ENCODE data around the gene C6orf163. TPM values are rescaled to one million over a fixed set of nuclear protein-coding genes. Genes with fewer than 3 reads are reported as not detected.
A peak's percentile ranks its signal among the peaks of the same experiment; 100 is the strongest.

C6orf163 gene
- total and polyA plus RNA-seq, 2 of the 4 experiments (the other 2 are of a cell fraction) = 0.55 to 0.90 TPM

DNA sequence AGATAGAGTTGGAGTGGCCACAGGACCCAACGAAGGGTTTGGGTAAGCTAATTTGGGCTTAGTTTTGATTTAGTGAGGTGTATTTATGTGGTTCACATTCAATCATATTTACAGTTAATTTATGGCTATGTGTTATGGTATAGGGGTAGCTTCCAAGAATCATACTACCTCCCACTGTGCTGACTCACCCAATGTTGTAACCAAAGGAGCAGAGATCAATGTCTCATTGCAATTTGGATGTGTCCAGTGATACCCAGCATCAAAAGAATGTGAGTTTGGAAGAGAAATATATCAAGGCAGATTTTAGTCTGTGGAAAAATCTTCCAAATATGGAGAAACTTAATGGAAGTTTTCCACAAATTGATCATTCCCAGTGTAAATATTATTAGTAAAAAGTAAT lies 47.5 kb upstream of the C6orf163 start:
- intact Hi-C loops (cut with micrococcal nuclease) (no loop called here), dilution Hi-C loops (cut with HindIII; ENCODE audit: low sequenced_read_pairs, unreplicated experiment) (no loop called here), in situ Hi-C loops (cut with MboI; ENCODE audit: low sequenced_read_pairs) (no loop called here)
- POLR2A ChIA-PET (ENCODE audit: unreplicated experiment) = no interaction called here
- Histone ChIP-seq H3K56ac (ENCODE audit: extremely low read depth, insufficient read depth, low read length) (no peak overlapping the region), H2BK5ac (ENCODE audit: low read depth, low read length, poor library complexity, severe bottlenecking) (no peak overlapping the region), H2AFZ (replicated peaks; ENCODE audit: low read length, poor library complexity) (no peak overlapping the region), H2AK5ac (ENCODE audit: low read depth, low read length) (no peak overlapping the region), H3K79me1 (ENCODE audit: low read depth in 1 of 2, low read length in 2 of 2) (no peaks in the 10 kb centered on the region), H2BK15ac (ENCODE audit: low read depth, low read length) (no peak overlapping the region), H3K36me3 (ENCODE audit: control insufficient read depth, insufficient read depth, low read length) (no peaks in the 10 kb centered on the region), H3K9ac (ENCODE audit: low read depth, low read length) (no peak overlapping the region), H3K18ac (ENCODE audit: low read depth, low read length) (no peak overlapping the region), H3K27ac (ENCODE audit: insufficient read depth, low read length) (no peak overlapping the region), H3K9me1 (ENCODE audit: insufficient read depth, low read length) (no peaks in the 10 kb centered on the region), H2BK20ac (ENCODE audit: low read depth, low read length) (no peak overlapping the region), H3K14ac (replicated peaks; ENCODE audit: low read depth, low read length) (no peak overlapping the region), H3K4me2 (ENCODE audit: low read depth, low read length) (no peak overlapping the region), H4K5ac (ENCODE audit: low read depth, low read length) (no peak overlapping the region), H3K23ac (ENCODE audit: low read depth, low read length) (no peak overlapping the region), H3K4ac (ENCODE audit: low read depth, low read length) (no peak overlapping the region), H2BK120ac (ENCODE audit: low read depth, low read length) (no peak overlapping the region), H4K20me1 (ENCODE audit: insufficient read depth, low read length) (no peaks in the 10 kb centered on the region), H3K27me3 (ENCODE audit: control insufficient read depth, insufficient read depth, low read length) (peaks cover 10% of the 10 kb centered on the region), H4K91ac (ENCODE audit: insufficient read depth, low read depth, low read length) (no peak overlapping the region), H3K9me3 (ENCODE audit: control insufficient read depth, insufficient read depth, low read length) (no peaks in the 10 kb centered on the region), H4K8ac (ENCODE audit: low read depth in 2 of 2, low read length in 2 of 2) (no peak overlapping the region), H3K4me3 (ENCODE audit: insufficient read depth, low read depth, low read length) (no peak overlapping the region), H2AK9ac (replicated peaks; ENCODE audit: low read depth, low read length, poor library complexity) (no peak overlapping the region), H3K4me1 (ENCODE audit: control insufficient read depth, insufficient read depth, low read length) (no peaks in the 10 kb centered on the region)
- peak; percentile 45 for DNase-seq
- WGBS, 2 experiments (ENCODE audit: extremely low coverage in 2 of 2, insufficient read length in 1 of 2) = no CpG with 5 or more reads among the region's 1 CpG
- ATAC-seq (ENCODE audit: low read depth) = peak; percentile 48
- CTCF ChIA-PET = no interaction called here
- BruUV-seq (replicated peaks) = no TSS peak
- TF ChIP-seq, protein P1, sequence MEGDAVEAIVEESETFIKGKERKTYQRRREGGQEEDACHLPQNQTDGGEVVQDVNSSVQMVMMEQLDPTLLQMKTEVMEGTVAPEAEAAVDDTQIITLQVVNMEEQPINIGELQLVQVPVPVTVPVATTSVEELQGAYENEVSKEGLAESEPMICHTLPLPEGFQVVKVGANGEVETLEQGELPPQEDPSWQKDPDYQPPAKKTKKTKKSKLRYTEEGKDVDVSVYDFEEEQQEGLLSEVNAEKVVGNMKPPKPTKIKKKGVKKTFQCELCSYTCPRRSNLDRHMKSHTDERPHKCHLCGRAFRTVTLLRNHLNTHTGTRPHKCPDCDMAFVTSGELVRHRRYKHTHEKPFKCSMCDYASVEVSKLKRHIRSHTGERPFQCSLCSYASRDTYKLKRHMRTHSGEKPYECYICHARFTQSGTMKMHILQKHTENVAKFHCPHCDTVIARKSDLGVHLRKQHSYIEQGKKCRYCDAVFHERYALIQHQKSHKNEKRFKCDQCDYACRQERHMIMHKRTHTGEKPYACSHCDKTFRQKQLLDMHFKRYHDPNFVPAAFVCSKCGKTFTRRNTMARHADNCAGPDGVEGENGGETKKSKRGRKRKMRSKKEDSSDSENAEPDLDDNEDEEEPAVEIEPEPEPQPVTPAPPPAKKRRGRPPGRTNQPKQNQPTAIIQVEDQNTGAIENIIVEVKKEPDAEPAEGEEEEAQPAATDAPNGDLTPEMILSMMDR (conservative IDR thresholded peaks at IDR 0.05; ENCODE audit: low read depth, low read length) = no peak
- TF ChIP-seq NFE2L2 (IDR thresholded peaks at IDR 0.05; ENCODE audit: low read depth, low read length) (no peak), MAFK (IDR thresholded peaks at IDR 0.05; ENCODE audit: low read depth, low read length) (no peak), CHD1 (IDR thresholded peaks at IDR 0.05; ENCODE audit: low read depth, low read length) (no peak), MAZ (IDR thresholded peaks at IDR 0.05; ENCODE audit: borderline replicate concordance, low read depth, low read length) (no peak), CEBPB (IDR thresholded peaks at IDR 0.05; ENCODE audit: low read depth, low read length) (peak; percentile 46; the same call in 1 of the 2 replicates), FOS (IDR thresholded peaks at IDR 0.05; ENCODE audit: low read depth, low read length) (no peak)
- TF ChIP-seq, protein P2, sequence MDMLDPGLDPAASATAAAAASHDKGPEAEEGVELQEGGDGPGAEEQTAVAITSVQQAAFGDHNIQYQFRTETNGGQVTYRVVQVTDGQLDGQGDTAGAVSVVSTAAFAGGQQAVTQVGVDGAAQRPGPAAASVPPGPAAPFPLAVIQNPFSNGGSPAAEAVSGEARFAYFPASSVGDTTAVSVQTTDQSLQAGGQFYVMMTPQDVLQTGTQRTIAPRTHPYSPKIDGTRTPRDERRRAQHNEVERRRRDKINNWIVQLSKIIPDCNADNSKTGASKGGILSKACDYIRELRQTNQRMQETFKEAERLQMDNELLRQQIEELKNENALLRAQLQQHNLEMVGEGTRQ (IDR thresholded peaks at IDR 0.05; ENCODE audit: low read depth, low read length) = no peak

All from IMR-90 (cell line).